BJ (cell line): ENCODE results near the gene GPT2. TPM values are rescaled to one million over a fixed set of nuclear protein-coding genes. Genes with fewer than 3 reads are reported as not detected.

ENCODE experiments used
- CTCF ChIA-PET: fragments of 350-600 bp; formaldehyde crosslinking; extraction: SDS; loops from one replicate; lab custom pipeline; 2021; ENCODE audit warnings: antibody characterized with exemption, inconsistent platforms; lab: Yijun Ruan, JAX
- POLR2A ChIA-PET: fragments of 300-600 bp; sonication (Branson Sonifier 250); formaldehyde crosslinking; extraction: SDS; loops from one replicate; lab custom pipeline; 2021; ENCODE audit warnings: antibody characterized with exemption; lab: Charles Lee
- DNase-seq: peaks from one replicate; pipeline ENCODE4 v3.0.0-alpha.2; 2011; ENCODE audit warnings: low read depth
- H3K27me3 ChIP-seq: 2 replicates; pipeline ENCODE4 v1.6.0; 2011; ENCODE audit warnings: low read length; ENCODE audit not compliant: control insufficient read depth, insufficient read depth
- H3K36me3 ChIP-seq: 2 replicates; pipeline ENCODE4 v1.5.1; 2011; ENCODE audit warnings: low read length; ENCODE audit not compliant: control insufficient read depth, insufficient read depth
- H3K4me3 ChIP-seq: 2 replicates; pipeline ENCODE4 v1.5.1; 2011; ENCODE audit warnings: low read depth, mild to moderate bottlenecking, control low read depth, low read length
- CTCF ChIP-seq: IDR thresholded peaks from 2 replicates; pipeline ENCODE4 v1.5.1; 2011; ENCODE audit warnings: low read depth, mild to moderate bottlenecking, control low read depth, inconsistent platforms, low read length, moderate library complexity; ENCODE audit not compliant: insufficient read depth
- polyA plus RNA-seq: library from polyadenylated mRNA; depleted of rRNA; stranded (reverse); fragments of >200 nt; gene quantifications from 2 replicates; pipeline ENCODE4 v1.2.3, GENCODE V29; 2011

The GPT2 gene
- polyA plus RNA-seq, 1 experiment = 34.1 TPM

- Histone ChIP-seq H3K4me3 (no peak overlapping the region), H3K27me3 (no peaks in the 10 kb centered on the region), H3K36me3 (peaks cover 33% of the 10 kb centered on the region)
- no peak for TF ChIP-seq CTCF
- DNase-seq = no peak
- ChIA-PET CTCF (interaction anchor here (1.0 to 6.9 kb wide), 2 partner anchors 17 to 71 kb away, joined by 5 to 48 read pairs; no protein-coding TSS in a partner anchor), POLR2A (no interaction called here)
These were observed 40.2 kb downstream of the GPT2 start for GRCh38 chr16:46924402-46924801.

GRCh38 chr16:46926470-46927225 lies 42.5 kb downstream of the GPT2 start:
- Histone ChIP-seq H3K36me3 (peaks cover 28% of the 10 kb centered on the region), H3K4me3 (no peak overlapping the region), H3K27me3 (no peaks in the 10 kb centered on the region)
- POLR2A ChIA-PET = no interaction called here
- CTCF ChIA-PET = interaction anchor here (1.1 to 6.9 kb wide), 5 partner anchors 14 to 73 kb away, joined by 3 to 48 read pairs (median 4); no protein-coding TSS in a partner anchor
- DNase-seq = no peak
- TF ChIP-seq CTCF = no peak

GRCh38 chr16:46927273-46927672 lies 43.1 kb downstream of the GPT2 start:
- Histone ChIP-seq H3K27me3 (no peaks in the 10 kb centered on the region), H3K36me3 (peaks cover 24% of the 10 kb centered on the region), H3K4me3 (no peak overlapping the region)
- no peak for TF ChIP-seq CTCF
- CTCF ChIA-PET = interaction anchor here (1.1 to 6.9 kb wide), 4 partner anchors 15 to 74 kb away, joined by 3 to 48 read pairs (median 4); no protein-coding TSS in a partner anchor
- no peak for DNase-seq
- POLR2A ChIA-PET = no interaction called here

- no peak for TF ChIP-seq CTCF
- Histone ChIP-seq H3K36me3 (peaks cover 17% of the 10 kb centered on the region), H3K4me3 (no peak overlapping the region), H3K27me3 (no peaks in the 10 kb centered on the region)
- CTCF ChIA-PET = interaction anchor here (0.8 to 6.9 kb wide), 7 partner anchors 9 to 76 kb away, joined by 3 to 48 read pairs (median 10); no protein-coding TSS in a partner anchor
- POLR2A ChIA-PET = no interaction called here
- no peak for DNase-seq
These were observed 44.6 kb downstream of the GPT2 start for GRCh38 chr16:46928811-46929210.
